Endodermal cell (in vitro differentiated cells): Measurements from ENCODE around the gene TSPAN16. TPM values are rescaled to one million over a fixed set of nuclear protein-coding genes. Genes with fewer than 3 reads are reported as not detected.

ENCODE experiments used
- DNase-seq: peaks from one replicate; pipeline ENCODE4 v3.0.0-alpha.2; 2017
- H3K27ac ChIP-seq: 2 replicates; pipeline ENCODE4 v1.5.1; 2013; ENCODE audit warnings: mild to moderate bottlenecking, low read depth, low read length, moderate library complexity
- H3K27me3 ChIP-seq: 2 replicates; pipeline ENCODE4 v1.6.1; 2013; ENCODE audit warnings: mild to moderate bottlenecking, low read length, moderate library complexity; ENCODE audit not compliant: insufficient read depth, control insufficient read depth, poor library complexity, severe bottlenecking
- H3K36me3 ChIP-seq: 2 replicates; pipeline ENCODE4 v1.7.0; 2013; ENCODE audit warnings: mild to moderate bottlenecking, low read length, moderate library complexity; ENCODE audit not compliant: control insufficient read depth, insufficient read depth
- H3K4me1 ChIP-seq: one replicate; pipeline ENCODE4 v1.7.0; 2013; ENCODE audit warnings: low read length; ENCODE audit not compliant: control insufficient read depth, insufficient read depth
- H3K4me3 ChIP-seq: 2 replicates; pipeline ENCODE4 v1.5.1; 2013; ENCODE audit warnings: mild to moderate bottlenecking, low read length, moderate library complexity
- H3K9ac ChIP-seq: 2 replicates; pipeline ENCODE4 v1.6.1; 2013; ENCODE audit warnings: mild to moderate bottlenecking, low read length, moderate library complexity; ENCODE audit not compliant: poor library complexity, severe bottlenecking; ENCODE audit errors: extremely low read depth
- H3K9me3 ChIP-seq: 2 replicates; pipeline ENCODE4 v1.6.1; 2013; ENCODE audit warnings: mild to moderate bottlenecking, low read length, moderate library complexity; ENCODE audit not compliant: control insufficient read depth
- H3K27ac Mint-ChIP-seq: 2 replicates; pipeline ENCODE4 v1.8.0; 2020; ENCODE audit warnings: mixed read lengths
- H3K27me3 Mint-ChIP-seq: 2 replicates; pipeline ENCODE4 v1.8.0; 2021; ENCODE audit warnings: mild to moderate bottlenecking, mixed read lengths; ENCODE audit not compliant: insufficient read depth
- H3K36me3 Mint-ChIP-seq: 2 replicates; pipeline ENCODE4 v1.8.0; 2020; ENCODE audit warnings: low read depth, mixed read lengths
- H3K4me1 Mint-ChIP-seq: 2 replicates; pipeline ENCODE4 v1.8.0; 2020; ENCODE audit warnings: mixed read lengths
- H3K4me3 Mint-ChIP-seq: 2 replicates; pipeline ENCODE4 v1.8.0; 2020; ENCODE audit warnings: mild to moderate bottlenecking, moderate library complexity, mixed read lengths
- H3K9me3 Mint-ChIP-seq: 2 replicates; pipeline ENCODE4 v1.8.0; 2020; ENCODE audit warnings: mild to moderate bottlenecking, mixed read lengths
- WGBS, 2 experiments: methylation state at CpG; one replicate each; pipeline versions ENCODE4 v1.1.5 to v1.1.7; 2013; ENCODE audit warnings: missing lambda C conversion rate in 2 of 2, mixed read lengths in 1 of 2; ENCODE audit not compliant: insufficient coverage in 1 of 2, insufficient read length in 1 of 2; 5-methylcytosine and 5-hydroxymethylcytosine counted together
- total RNA-seq, 2 donors: library from RNA; stranded (reverse); fragmentation: NEBNext Ultra II Directional in 1 of 2; extraction: Animal tissue kit (Norgen Biotek cat#: 25700) in 1 of 2; gene quantifications; 2 replicates in 1 of 2; 3 replicates in 1 of 2; pipeline ENCODE4 v1.2.1, GENCODE V29; 2021
- TF ChIP-seq, protein P1 (sequence below): fragments of 200-600 bp; sonication (generic); conservative IDR thresholded peaks from 2 replicates; pipeline ENCODE4 v1.5.0; 2021; ENCODE audit warnings: antibody characterized with exemption, mild to moderate bottlenecking

TSPAN16 gene
- total RNA-seq, 2 donors from 2014 or later = not detected

DNA sequence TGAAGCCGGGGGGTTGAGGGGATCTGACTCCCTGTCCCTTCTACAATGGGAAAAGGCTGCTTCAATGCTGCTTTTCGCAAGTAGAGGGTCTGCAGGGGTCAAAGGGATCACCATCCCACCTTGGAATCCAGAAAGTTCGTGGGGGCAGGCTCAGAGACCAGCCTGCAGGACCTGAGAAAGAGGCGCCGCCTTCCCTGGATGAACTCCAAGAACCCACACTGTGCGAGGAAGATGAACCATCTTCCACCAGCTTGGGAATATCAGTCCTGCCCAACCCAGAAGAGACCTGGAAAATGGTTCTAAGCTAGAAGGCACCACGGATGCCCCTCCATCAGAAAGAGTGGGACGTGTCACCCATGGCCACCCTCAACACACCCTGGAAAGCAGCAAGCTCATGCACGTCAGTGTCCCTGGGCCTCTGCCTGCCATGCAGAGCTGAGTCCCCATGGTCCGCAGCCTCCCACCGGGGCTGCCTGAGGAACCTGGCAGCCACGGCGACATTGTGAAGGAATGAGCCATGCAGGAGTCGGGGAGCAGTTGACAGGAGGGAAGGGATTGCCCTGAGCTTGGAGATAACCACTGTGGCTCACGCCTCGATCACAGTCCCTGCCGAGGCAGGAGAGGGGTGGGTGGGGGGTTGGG is 28.9 kb downstream of the TSPAN16 start:
- peaks cover 7% of the 10 kb centered on the region for H3K4me1 ChIP-seq
- H3K4me3 ChIP-seq = no peak overlapping the region
- H3K27ac Mint-ChIP-seq = no peak overlapping the region
- peaks cover 15% of the 10 kb centered on the region for H3K4me1 Mint-ChIP-seq
- H3K27ac ChIP-seq = no peak overlapping the region
- no peaks in the 10 kb centered on the region for H3K9me3 ChIP-seq
- no peaks in the 10 kb centered on the region for H3K27me3 ChIP-seq
- H3K27me3 Mint-ChIP-seq = no peaks in the 10 kb centered on the region
- H3K36me3 Mint-ChIP-seq = peaks cover 23% of the 10 kb centered on the region
- no peak for DNase-seq
- peaks cover 11% of the 10 kb centered on the region for H3K9me3 Mint-ChIP-seq
- peaks cover 4% of the 10 kb centered on the region for H3K36me3 ChIP-seq
- TF ChIP-seq, protein P1, sequence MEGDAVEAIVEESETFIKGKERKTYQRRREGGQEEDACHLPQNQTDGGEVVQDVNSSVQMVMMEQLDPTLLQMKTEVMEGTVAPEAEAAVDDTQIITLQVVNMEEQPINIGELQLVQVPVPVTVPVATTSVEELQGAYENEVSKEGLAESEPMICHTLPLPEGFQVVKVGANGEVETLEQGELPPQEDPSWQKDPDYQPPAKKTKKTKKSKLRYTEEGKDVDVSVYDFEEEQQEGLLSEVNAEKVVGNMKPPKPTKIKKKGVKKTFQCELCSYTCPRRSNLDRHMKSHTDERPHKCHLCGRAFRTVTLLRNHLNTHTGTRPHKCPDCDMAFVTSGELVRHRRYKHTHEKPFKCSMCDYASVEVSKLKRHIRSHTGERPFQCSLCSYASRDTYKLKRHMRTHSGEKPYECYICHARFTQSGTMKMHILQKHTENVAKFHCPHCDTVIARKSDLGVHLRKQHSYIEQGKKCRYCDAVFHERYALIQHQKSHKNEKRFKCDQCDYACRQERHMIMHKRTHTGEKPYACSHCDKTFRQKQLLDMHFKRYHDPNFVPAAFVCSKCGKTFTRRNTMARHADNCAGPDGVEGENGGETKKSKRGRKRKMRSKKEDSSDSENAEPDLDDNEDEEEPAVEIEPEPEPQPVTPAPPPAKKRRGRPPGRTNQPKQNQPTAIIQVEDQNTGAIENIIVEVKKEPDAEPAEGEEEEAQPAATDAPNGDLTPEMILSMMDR = no peak
- 94 to 95% methylated on average over 5 to 17 of the region's 17 CpGs for WGBS, 2 experiments
- no peak overlapping the region for H3K9ac ChIP-seq
- no peak overlapping the region for H3K4me3 Mint-ChIP-seq

DNA sequence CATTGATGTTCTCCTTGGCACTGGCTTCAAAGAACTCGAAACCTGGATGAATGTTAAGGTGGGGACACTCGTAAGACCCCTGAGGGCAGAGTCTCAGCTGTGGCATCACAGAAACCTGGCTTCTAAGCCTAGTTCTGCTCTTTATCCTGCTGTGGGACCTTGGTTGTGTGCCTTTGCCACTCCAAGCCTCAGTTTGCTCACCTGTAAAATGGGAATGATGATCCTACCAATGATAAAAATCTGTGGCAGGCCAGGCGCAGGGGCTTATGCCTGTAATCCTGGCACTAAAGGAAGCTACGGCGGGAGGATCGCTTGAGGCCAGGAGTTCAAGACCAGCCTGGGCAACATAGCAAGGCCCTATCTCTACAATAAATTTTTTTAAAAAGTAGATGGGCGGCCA is 29.6 kb downstream of the TSPAN16 start:
- Mint-ChIP-seq H3K27ac (no peak overlapping the region), H3K4me1 (peaks cover 15% of the 10 kb centered on the region), H3K4me3 (no peak overlapping the region), H3K36me3 (peaks cover 28% of the 10 kb centered on the region), H3K27me3 (no peaks in the 10 kb centered on the region), H3K9me3 (peaks cover 10% of the 10 kb centered on the region)
- Histone ChIP-seq H3K9ac (no peak overlapping the region), H3K9me3 (no peaks in the 10 kb centered on the region), H3K27ac (no peak overlapping the region), H3K36me3 (peaks cover 8% of the 10 kb centered on the region), H3K27me3 (no peaks in the 10 kb centered on the region), H3K4me3 (no peak overlapping the region), H3K4me1 (peaks cover 7% of the 10 kb centered on the region)
- WGBS, 2 experiments = 89 to 97% methylated on average over 3 to 7 of the region's 7 CpGs
- TF ChIP-seq, protein P1 = no peak
- DNase-seq = no peak

DNA sequence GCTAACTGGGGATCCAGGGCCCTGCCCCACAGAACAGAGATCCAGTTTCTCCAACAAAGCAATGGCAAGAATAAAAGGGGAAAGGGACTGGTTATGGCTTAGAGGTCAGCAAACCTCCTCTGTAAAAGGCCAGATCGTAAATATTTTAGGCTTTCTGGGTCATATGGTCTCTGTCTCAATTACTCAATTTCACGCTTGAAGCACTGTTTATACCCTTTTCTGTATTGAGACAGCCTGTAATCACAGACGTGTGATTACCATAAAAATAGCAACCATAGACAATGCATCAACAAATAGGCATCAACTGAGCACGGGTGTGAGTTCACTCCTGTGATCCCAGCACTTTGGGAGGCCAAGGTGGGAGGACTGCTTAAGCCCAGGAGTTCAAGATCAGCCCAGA is 34.2 kb downstream of the TSPAN16 start:
- Histone ChIP-seq H3K27me3 (no peaks in the 10 kb centered on the region), H3K4me1 (no peaks in the 10 kb centered on the region), H3K27ac (no peak overlapping the region), H3K9me3 (no peaks in the 10 kb centered on the region), H3K9ac (no peak overlapping the region), H3K36me3 (peaks cover 33% of the 10 kb centered on the region), H3K4me3 (no peak overlapping the region)
- H3K4me3 Mint-ChIP-seq = no peak overlapping the region
- no peak for DNase-seq
- H3K4me1 Mint-ChIP-seq = no peaks in the 10 kb centered on the region
- TF ChIP-seq, protein P1 = no peak
- H3K9me3 Mint-ChIP-seq = no peaks in the 10 kb centered on the region
- H3K27ac Mint-ChIP-seq = no peak overlapping the region
- H3K36me3 Mint-ChIP-seq = peaks cover 49% of the 10 kb centered on the region
- H3K27me3 Mint-ChIP-seq = no peaks in the 10 kb centered on the region
- 83 to 89% methylated on average over 4 of the region's 4 CpGs for WGBS, 2 experiments
